GM13976 (cell line): ENCODE results near the gene KLF9.

Source experiments
- DNase-seq: peaks from one replicate; pipeline ENCODE4 v3.0.0; 2012; ENCODE audit warnings: low spot score
- CTCF ChIP-seq: IDR thresholded peaks from 2 replicates; pipeline ENCODE4 v1.5.1; 2012; ENCODE audit warnings: borderline replicate concordance, mild to moderate bottlenecking; ENCODE audit not compliant: insufficient read depth; ENCODE audit errors: extremely low read depth, missing control alignments, control extremely low read depth
- in situ Hi-C: fragments of 300-500 bp; cut with MboI; formaldehyde crosslinking; loops from one replicate; pipeline ENCODE4 v1.12.0; 2022; ENCODE audit warnings: low sequenced_read_pairs, mixed read lengths, inconsistent platforms; ENCODE audit not compliant: unreplicated experiment

KLF9 gene

GRCh38 chr9:70425192-70425591 lies 10.7 kb upstream of the KLF9 start:
- TF ChIP-seq CTCF = no peak
- in situ Hi-C loops = no loop called here

GRCh38 chr9:70422371-70423043 lies 8.1 kb upstream of the KLF9 start:
- TF ChIP-seq CTCF = no peak
- in situ Hi-C loops = no loop called here
- no peak for DNase-seq

More at GRCh38 chr9:70425192-70425591, 10.7 kb upstream of the KLF9 start:
- no peak for DNase-seq

- TF ChIP-seq CTCF = no peak
- no peak for DNase-seq
- in situ Hi-C loops = no loop called here
Measured at GRCh38 chr9:70421272-70422180, 7.1 kb upstream of the KLF9 start.

GRCh38 chr9:70420441-70421271 lies 6.2 kb upstream of the KLF9 start:
- no peak for TF ChIP-seq CTCF
- in situ Hi-C loops = no loop called here
- peak; percentile 43 for DNase-seq

- in situ Hi-C loops = no loop called here
- TF ChIP-seq CTCF = no peak
Measured at GRCh38 chr9:70419556-70420440, 5.3 kb upstream of the KLF9 start.

More at GRCh38 chr9:70419556-70420440, 5.3 kb upstream of the KLF9 start:
- DNase-seq = peak; percentile 82
